GM12878 (cell line): Measurements from ENCODE around the gene ZNF341. TPM values are rescaled to one million over a fixed set of nuclear protein-coding genes. Genes with fewer than 3 reads are reported as not detected.
A peak's percentile ranks its signal among the peaks of the same experiment; 100 is the strongest.

Source experiments
- ATAC-seq: fragments of 200-7000 bp; cut with Tn5 transposase; 3 replicates; pipeline ENCODE4 v1.9.1; 2020; ENCODE audit warnings: mild to moderate bottlenecking, moderate library complexity
- BruUV-seq: library from RNA; stranded (reverse); fragments of 400-500 nt; replicated peaks from 2 replicates; lab custom pipeline; 2021; lab: Mats Ljungman, UMichigan
- CTCF ChIA-PET: fragments of 300-600 bp; sonication (Branson Sonifier 250); formaldehyde crosslinking; extraction: SDS; loops from one replicate; lab custom pipeline; 2021; ENCODE audit warnings: inconsistent platforms; lab: Yijun Ruan, JAX
- POLR2A ChIA-PET: fragments of 350-600 bp; formaldehyde crosslinking; extraction: SDS; loops from one replicate; lab custom pipeline; 2021; ENCODE audit warnings: inconsistent platforms; lab: Charles Lee
- RAD21 ChIA-PET: fragments of 300-600 bp; sonication (Branson Sonifier 250); formaldehyde crosslinking; loops from one replicate; lab custom pipeline; 2023; ENCODE audit warnings: antibody characterized with exemption; ENCODE audit not compliant: unreplicated experiment; lab: Charles Lee
- SMC1A ChIA-PET: fragments of 300-600 bp; sonication (Branson Sonifier 250); formaldehyde crosslinking; loops from one replicate; lab custom pipeline; 2023; ENCODE audit not compliant: unreplicated experiment, uncharacterized antibody; lab: Charles Lee
- DNase-seq: peaks from one replicate; pipeline ENCODE4 v3.0.0-alpha.2; 2011; ENCODE audit warnings: low read depth, low spot score
- FAIRE-seq: peaks from 3 replicates; lab custom pipeline; 2011; peaks lifted over from hg19 to GRCh38; lab: Jason Lieb, UNC
- H2AFZ ChIP-seq: 2 replicates; pipeline ENCODE4 v1.6.0; 2011; ENCODE audit warnings: low read depth, low read length, control low read depth; ENCODE audit not compliant: control insufficient read depth
- H3K27ac ChIP-seq: 2 replicates; pipeline ENCODE4 v1.5.1; 2011; ENCODE audit warnings: control low read depth; ENCODE audit not compliant: control insufficient read depth, insufficient read depth
- H3K27me3 ChIP-seq, 2 experiments: replicated peaks in 1 of 2; 2 replicates each; pipeline versions ENCODE4 v1.6.0 to v1.6.1; 2011; ENCODE audit warnings: low read length in 1 of 2; ENCODE audit not compliant: control insufficient read depth in 2 of 2, insufficient read depth in 2 of 2
- H3K36me3 ChIP-seq, 2 experiments: 2 replicates each; pipeline ENCODE4 v1.5.1; 2011; ENCODE audit warnings: low read length in 1 of 2; ENCODE audit not compliant: control insufficient read depth in 2 of 2, insufficient read depth in 2 of 2
- H3K4me1 ChIP-seq: 2 replicates; pipeline ENCODE4 v1.6.1; 2011; ENCODE audit warnings: mild to moderate bottlenecking, low read length, moderate library complexity, mixed read lengths; ENCODE audit not compliant: control insufficient read depth, insufficient read depth
- H3K4me2 ChIP-seq: 2 replicates; pipeline ENCODE4 v1.6.0; 2011; ENCODE audit warnings: control low read depth; ENCODE audit not compliant: control insufficient read depth, insufficient read depth
- H3K4me3 ChIP-seq: fragments of 200-600 bp; sonication (generic); 2 replicates; pipeline ENCODE4 v1.5.1; 2016
- H3K79me2 ChIP-seq: 2 replicates; pipeline ENCODE4 v1.6.0; 2011; ENCODE audit warnings: low read length; ENCODE audit not compliant: control insufficient read depth, insufficient read depth
- H3K9ac ChIP-seq: 2 replicates; pipeline ENCODE4 v1.8.0; 2011; ENCODE audit warnings: low read length, control low read depth, mixed read lengths; ENCODE audit not compliant: control insufficient read depth, insufficient read depth
- H3K9me3 ChIP-seq: replicated peaks from 3 replicates; pipeline ENCODE4 v1.5.1; 2011; ENCODE audit warnings: mild to moderate bottlenecking, low read length; ENCODE audit not compliant: control insufficient read depth, insufficient read depth
- H4K20me1 ChIP-seq: 2 replicates; pipeline ENCODE4 v1.6.0; 2011; ENCODE audit not compliant: control insufficient read depth, insufficient read depth
- BACH1 ChIP-seq: fragments of 450-650 bp; IDR thresholded peaks from 2 replicates; pipeline ENCODE4 v1.6.1; 2017; ENCODE audit warnings: mild to moderate bottlenecking, borderline replicate concordance
- CBX5 ChIP-seq: sonication (generic); IDR thresholded peaks from 2 replicates; pipeline ENCODE4 v1.6.1; 2016; ENCODE audit warnings: low read depth, moderate library complexity, mild to moderate bottlenecking, inconsistent platforms
- ETV6 ChIP-seq, 2 experiments: fragments of 450-650 bp in 1 of 2; IDR thresholded peaks in 1 of 2; conservative IDR thresholded peaks in 1 of 2; 2 replicates each; pipeline ENCODE4 v1.6.1; 2014; ENCODE audit warnings: antibody characterized with exemption in 1 of 2, borderline replicate concordance in 1 of 2, low read depth in 1 of 2, mild to moderate bottlenecking in 1 of 2, moderate library complexity in 1 of 2
- FOS ChIP-seq: IDR thresholded peaks from 3 replicates; pipeline ENCODE4 v1.6.1; 2011; ENCODE audit warnings: borderline replicate concordance; ENCODE audit not compliant: insufficient read length; ENCODE audit errors: extremely low read depth
- HDAC6 ChIP-seq: fragments of 200-600 bp; sonication (generic); IDR thresholded peaks from one replicate; pipeline ENCODE4 v1.8.0; 2017; ENCODE audit warnings: antibody characterized with exemption; ENCODE audit not compliant: unreplicated experiment
- NFXL1 ChIP-seq: fragments of 450-650 bp; IDR thresholded peaks from 2 replicates; pipeline ENCODE4 v1.6.1; 2017; ENCODE audit warnings: antibody characterized with exemption, mild to moderate bottlenecking, borderline replicate concordance
- NFYB ChIP-seq: IDR thresholded peaks from 2 replicates; pipeline ENCODE4 v1.6.1; 2011; ENCODE audit warnings: low read depth, mild to moderate bottlenecking, low read length, improper control_type of control experiment, moderate library complexity; ENCODE audit not compliant: insufficient read depth
- POLR2A ChIP-seq: IDR thresholded peaks from 2 replicates; pipeline ENCODE4 v1.6.1; 2011; ENCODE audit warnings: low read depth, mild to moderate bottlenecking, low read length
- RUNX3 ChIP-seq: IDR thresholded peaks from 2 replicates; pipeline ENCODE4 v1.6.1; 2012; ENCODE audit warnings: low read length, inconsistent platforms
- STAT1 ChIP-seq: fragments of 450-650 bp; conservative IDR thresholded peaks from 2 replicates; pipeline ENCODE4 v1.6.1; 2014; ENCODE audit warnings: antibody characterized with exemption, mild to moderate bottlenecking
- ZNF622 ChIP-seq: fragments of 450-650 bp; IDR thresholded peaks from 2 replicates; pipeline ENCODE4 v1.6.1; 2017; ENCODE audit warnings: mild to moderate bottlenecking, inconsistent platforms
- WGBS: methylation state at CpG from one replicate; pipeline ENCODE4 v1.1.6; 2016; ENCODE audit warnings: low lambda C conversion rate; ENCODE audit not compliant: insufficient replicate concordance, insufficient coverage; ENCODE audit errors: missing lambda C conversion rate; 5-methylcytosine and 5-hydroxymethylcytosine counted together
- in situ Hi-C: fragments of 300-500 bp; cut with MboI; formaldehyde crosslinking; loops from 9 replicates; pipeline ENCODE4 v1.14.3; 2018; ENCODE audit warnings: mixed read lengths
- intact Hi-C: fragments of 100-400 bp; cut with micrococcal nuclease; formaldehyde crosslinking; loops from one replicate; pipeline ENCODE4 v1.14.2; 2022; ENCODE audit not compliant: unreplicated experiment
- polyA plus RNA-seq, 11 experiments: library from polyadenylated mRNA; depleted of rRNA in 4 of 11; unstranded in 6 of 11; stranded (reverse) in 5 of 11; fragments of >200 nt; fragmentation: Nextera tagmentation in 4 of 11; fragmentation: Illumina TruSeq in 1 of 11; extraction: Ambion mirVana in 4 of 11; extraction: Trizol in 1 of 11; gene quantifications; 1 replicate in 1 of 11; 2 replicates in 10 of 11; pipeline versions ENCODE4 v1.2.1 to v1.2.3, GENCODE V29; 2011 to 2016; ENCODE audit warnings: inconsistent platforms in 2 of 11, missing spikeins in 2 of 11, low read depth in 1 of 11
- total RNA-seq, 4 experiments: library from RNA; depleted of rRNA in 3 of 4; stranded (reverse); fragments of >200 nt in 3 of 4; fragmentation: Illumina TruSeq in 1 of 4; extraction: Trizol in 1 of 4; gene quantifications; 2 replicates each; pipeline versions ENCODE4 v1.2.1 to v1.2.3, GENCODE V29; 2013 to 2021
- TF ChIP-seq, protein P1 (sequence below): fragments of 450-650 bp; IDR thresholded peaks from 2 replicates; pipeline ENCODE4 v1.6.1; 2016; ENCODE audit warnings: mild to moderate bottlenecking, moderate library complexity, borderline replicate concordance
- TF ChIP-seq, protein P2 (sequence below): IDR thresholded peaks from 2 replicates; pipeline ENCODE4 v1.6.1; 2012; ENCODE audit warnings: low read depth, low read length, improper control_type of control experiment

Gene ZNF341
- total and polyA plus RNA-seq, 10 of the 15 experiments (the other 5 are each of a cell fraction or from before 2014, with no cell fraction given): 0.18 to 5.0 (median 2.6) TPM

DNA sequence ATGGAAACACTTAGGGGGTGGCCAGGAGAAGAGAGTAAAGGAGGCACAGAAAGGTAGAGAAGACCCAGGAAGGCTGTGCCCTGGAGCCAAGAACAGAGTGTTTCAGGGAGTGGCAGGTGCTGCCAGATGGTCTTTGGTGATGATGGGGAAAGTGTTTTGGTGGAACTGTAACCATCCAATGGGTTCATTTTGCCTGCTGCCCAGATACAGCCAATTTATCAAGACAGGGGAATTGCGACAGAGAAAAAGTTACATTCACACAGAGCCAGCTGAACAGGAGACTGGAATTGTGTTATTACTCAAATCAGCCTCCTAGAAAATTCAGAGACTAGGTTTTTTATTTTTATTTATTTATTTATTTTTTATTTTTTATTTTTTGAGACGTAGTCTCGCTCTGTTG is 5.2 kb downstream of the ZNF341 start:
- ChIA-PET SMC1A (interaction anchor here (0.6 kb wide), 1 partner anchor 58 kb away, joined by 3 read pairs; no protein-coding TSS in a partner anchor), POLR2A (no interaction called here), RAD21 (no interaction called here), CTCF (no interaction called here)
- FAIRE-seq (no peak), DNase-seq (no peak), ATAC-seq (no peak)
- no peak overlapping the region for H3K9ac ChIP-seq
- no TSS peak for BruUV-seq
- TF ChIP-seq FOS: no peak
- TF ChIP-seq CBX5: peak; percentile 81; the same call in 1 of the 2 replicates
- TF ChIP-seq NFXL1: peak; percentile 86; the same call in 1 of the 2 replicates
- no peaks in the 10 kb centered on the region for H3K27me3 ChIP-seq
- in situ Hi-C loops: no loop called here
- H3K4me1 ChIP-seq: peaks cover 7% of the 10 kb centered on the region; the same call in 1 of the 2 replicates
- H3K4me3 ChIP-seq: no peak overlapping the region
- no peak overlapping the region for H3K4me2 ChIP-seq
- no peak overlapping the region for H3K27ac ChIP-seq
- no peaks in the 10 kb centered on the region for H3K36me3 ChIP-seq
- no peak overlapping the region for H2AFZ ChIP-seq
- peaks cover 7% of the 10 kb centered on the region for H3K9me3 ChIP-seq
- peaks cover 1% of the 10 kb centered on the region for H3K79me2 ChIP-seq
- WGBS: 100% methylated on average over 3 of the region's 3 CpGs
- no peaks in the 10 kb centered on the region for H4K20me1 ChIP-seq
- intact Hi-C loops: no loop called here

DNA sequence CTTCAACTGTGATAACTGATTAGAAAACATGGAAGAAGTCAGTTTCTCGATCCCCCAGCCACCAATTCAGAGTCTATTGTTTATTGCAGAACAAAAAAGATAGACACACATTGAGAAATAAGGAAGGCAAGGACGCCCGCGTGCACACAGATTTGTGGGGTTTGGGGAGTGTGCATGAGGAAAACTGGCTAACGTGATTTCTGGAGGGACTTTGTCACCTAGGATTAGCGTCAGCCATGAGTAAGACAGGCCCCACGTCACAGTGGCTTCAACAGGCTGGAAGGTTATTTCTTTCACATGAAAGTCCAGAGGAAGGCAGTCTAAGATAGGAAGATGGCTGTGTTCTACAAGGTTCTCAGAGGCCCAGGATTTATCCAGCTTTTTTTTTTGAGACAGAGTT is 7.7 kb downstream of the ZNF341 start:
- intact Hi-C loops: no loop called here
- POLR2A ChIA-PET: no interaction called here
- no peak overlapping the region for H3K27ac ChIP-seq
- H4K20me1 ChIP-seq: no peaks in the 10 kb centered on the region
- no TSS peak for BruUV-seq
- WGBS: 92% methylated on average over 7 of the region's 7 CpGs
- peaks cover 7% of the 10 kb centered on the region for H3K9me3 ChIP-seq
- H3K4me1 ChIP-seq: no peaks in the 10 kb centered on the region
- H3K4me2 ChIP-seq: no peak overlapping the region
- FAIRE-seq (no peak), DNase-seq (no peak), ATAC-seq (no peak)
- SMC1A ChIA-PET: interaction anchor here (0.6 kb wide), 1 partner anchor 15 kb away, joined by 3 read pairs; no protein-coding TSS in a partner anchor
- H3K27me3 ChIP-seq: no peaks in the 10 kb centered on the region
- H3K9ac ChIP-seq: no peak overlapping the region
- H3K36me3 ChIP-seq: no peaks in the 10 kb centered on the region
- in situ Hi-C loops: no loop called here
- no peak overlapping the region for H2AFZ ChIP-seq
- RAD21 ChIA-PET: interaction anchor here (0.6 kb wide), 1 partner anchor 275 kb away, joined by 5 read pairs; no protein-coding TSS in a partner anchor
- CTCF ChIA-PET: no interaction called here
- H3K79me2 ChIP-seq: no peaks in the 10 kb centered on the region
- no peak overlapping the region for H3K4me3 ChIP-seq
- TF ChIP-seq ETV6 (conservative IDR thresholded peaks at IDR 0.05 in 1 of 2, IDR thresholded peaks at IDR 0.05 in 1 of 2; ENCODE audit: borderline replicate concordance in 1 of 2, low read depth in 1 of 2) (no peak), ZNF622 (no peak), HDAC6 (no peak), BACH1 (no peak), RUNX3 (no peak), NFYB (no peak), STAT1 (no peak), POLR2A (no peak)
- TF ChIP-seq, protein P1, sequence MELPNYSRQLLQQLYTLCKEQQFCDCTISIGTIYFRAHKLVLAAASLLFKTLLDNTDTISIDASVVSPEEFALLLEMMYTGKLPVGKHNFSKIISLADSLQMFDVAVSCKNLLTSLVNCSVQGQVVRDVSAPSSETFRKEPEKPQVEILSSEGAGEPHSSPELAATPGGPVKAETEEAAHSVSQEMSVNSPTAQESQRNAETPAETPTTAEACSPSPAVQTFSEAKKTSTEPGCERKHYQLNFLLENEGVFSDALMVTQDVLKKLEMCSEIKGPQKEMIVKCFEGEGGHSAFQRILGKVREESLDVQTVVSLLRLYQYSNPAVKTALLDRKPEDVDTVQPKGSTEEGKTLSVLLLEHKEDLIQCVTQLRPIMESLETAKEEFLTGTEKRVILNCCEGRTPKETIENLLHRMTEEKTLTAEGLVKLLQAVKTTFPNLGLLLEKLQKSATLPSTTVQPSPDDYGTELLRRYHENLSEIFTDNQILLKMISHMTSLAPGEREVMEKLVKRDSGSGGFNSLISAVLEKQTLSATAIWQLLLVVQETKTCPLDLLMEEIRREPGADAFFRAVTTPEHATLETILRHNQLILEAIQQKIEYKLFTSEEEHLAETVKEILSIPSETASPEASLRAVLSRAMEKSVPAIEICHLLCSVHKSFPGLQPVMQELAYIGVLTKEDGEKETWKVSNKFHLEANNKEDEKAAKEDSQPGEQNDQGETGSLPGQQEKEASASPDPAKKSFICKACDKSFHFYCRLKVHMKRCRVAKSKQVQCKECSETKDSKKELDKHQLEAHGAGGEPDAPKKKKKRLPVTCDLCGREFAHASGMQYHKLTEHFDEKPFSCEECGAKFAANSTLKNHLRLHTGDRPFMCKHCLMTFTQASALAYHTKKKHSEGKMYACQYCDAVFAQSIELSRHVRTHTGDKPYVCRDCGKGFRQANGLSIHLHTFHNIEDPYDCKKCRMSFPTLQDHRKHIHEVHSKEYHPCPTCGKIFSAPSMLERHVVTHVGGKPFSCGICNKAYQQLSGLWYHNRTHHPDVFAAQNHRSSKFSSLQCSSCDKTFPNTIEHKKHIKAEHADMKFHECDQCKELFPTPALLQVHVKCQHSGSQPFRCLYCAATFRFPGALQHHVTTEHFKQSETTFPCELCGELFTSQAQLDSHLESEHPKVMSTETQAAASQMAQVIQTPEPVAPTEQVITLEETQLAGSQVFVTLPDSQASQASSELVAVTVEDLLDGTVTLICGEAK: no peak
- TF ChIP-seq, protein P2, sequence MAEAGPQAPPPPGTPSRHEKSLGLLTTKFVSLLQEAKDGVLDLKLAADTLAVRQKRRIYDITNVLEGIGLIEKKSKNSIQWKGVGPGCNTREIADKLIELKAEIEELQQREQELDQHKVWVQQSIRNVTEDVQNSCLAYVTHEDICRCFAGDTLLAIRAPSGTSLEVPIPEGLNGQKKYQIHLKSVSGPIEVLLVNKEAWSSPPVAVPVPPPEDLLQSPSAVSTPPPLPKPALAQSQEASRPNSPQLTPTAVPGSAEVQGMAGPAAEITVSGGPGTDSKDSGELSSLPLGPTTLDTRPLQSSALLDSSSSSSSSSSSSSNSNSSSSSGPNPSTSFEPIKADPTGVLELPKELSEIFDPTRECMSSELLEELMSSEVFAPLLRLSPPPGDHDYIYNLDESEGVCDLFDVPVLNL: no peak
